Stimulated activated CD4-positive, alpha-beta T cell treated with anti-CD3 and anti-CD28 coated beads, TNF-alpha, amount 100 ng/mL, for 24 hours (primary cell): ENCODE results near the gene POU3F1.

Source experiments
- DNase-seq, 3 experiments: peaks; one replicate each; pipeline ENCODE4 v3.0.0-alpha.2; 2020; ENCODE audit warnings: low read depth in 3 of 3

POU3F1 gene

DNA sequence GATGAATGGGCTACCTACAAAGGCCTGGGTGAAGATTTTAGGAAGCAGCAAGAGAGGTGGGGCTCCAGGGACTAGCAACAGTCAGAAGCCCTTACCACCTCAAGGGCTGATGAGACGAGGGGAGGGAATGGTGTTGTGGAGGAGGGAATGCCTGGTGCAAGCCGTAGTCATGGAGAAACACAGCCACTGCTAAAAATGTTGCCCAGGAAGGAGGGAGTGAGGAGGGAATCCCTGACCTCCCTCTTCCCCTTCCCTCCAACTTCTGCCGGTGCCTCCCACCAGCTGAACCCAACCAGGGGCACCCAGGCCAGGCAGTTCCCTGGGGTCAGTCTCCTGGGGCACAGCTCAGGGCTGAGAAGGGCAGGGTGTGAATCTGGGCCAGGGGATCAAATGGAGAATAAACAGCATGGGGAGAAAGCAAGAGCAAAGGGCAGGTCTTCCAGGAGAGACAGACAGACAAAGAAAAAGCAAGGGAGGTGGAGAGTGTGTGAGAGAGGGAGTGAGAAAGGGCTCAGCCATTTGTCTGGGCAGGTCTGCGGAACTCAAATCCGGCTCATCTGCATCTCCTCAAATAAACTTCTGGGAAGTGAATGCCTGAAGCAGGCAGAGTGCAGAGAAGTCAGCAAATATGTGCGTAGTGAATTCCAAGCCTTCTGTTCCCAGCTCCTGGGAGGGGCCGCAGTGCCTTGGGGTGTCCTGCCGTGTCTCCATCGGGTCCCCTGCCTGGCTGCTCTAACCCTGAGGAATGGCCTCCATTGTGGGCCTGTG is 27.1 kb upstream of the POU3F1 start:
- no peak for DNase-seq

GRCh38 chr1:38072858-38073257 is 26.3 kb upstream of the POU3F1 start:
- no peak for DNase-seq

DNA sequence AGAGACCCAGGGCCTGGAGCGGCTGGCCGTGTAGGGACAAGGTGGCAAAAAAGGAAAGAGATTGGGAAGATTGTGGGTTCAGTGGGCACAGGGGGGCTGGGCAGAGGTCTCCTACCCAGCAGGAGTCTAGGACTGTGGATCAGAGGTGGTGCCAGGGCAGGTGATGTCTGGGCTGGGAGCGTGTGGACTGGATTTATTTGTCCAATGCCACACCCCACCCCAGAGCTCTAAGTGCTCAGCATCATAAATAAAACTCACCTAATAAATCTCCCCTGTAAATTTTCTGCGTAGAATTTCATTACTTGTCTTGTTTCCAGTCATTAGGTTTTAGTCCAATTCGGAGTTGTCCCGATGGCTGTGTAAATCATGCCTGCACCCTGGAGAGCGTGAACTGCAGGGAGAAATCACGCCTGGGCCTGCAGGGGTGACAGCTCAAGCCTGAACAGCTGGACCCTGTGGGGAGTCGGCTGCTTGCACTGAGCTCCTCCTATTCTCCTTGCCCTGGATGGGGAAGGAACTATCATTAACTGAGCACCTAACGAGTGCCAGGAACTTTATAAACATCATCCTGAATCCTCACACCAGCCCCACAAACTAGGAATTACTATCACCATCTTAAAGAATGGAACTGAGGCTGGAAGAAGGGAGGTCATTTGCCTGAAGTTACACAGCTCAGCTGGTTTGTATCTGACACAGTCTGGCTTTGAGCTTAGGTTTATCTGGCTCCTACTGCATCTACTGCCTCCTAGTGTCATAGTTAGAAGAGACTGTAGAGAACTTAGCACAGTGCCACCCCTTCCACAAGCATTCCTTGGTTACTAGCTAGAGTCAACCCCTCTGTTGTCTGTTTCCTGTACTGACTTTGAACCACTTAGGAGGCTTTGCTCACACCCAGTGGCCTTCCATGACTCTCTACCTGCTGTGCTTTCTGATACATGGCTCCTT is 25.0 kb upstream of the POU3F1 start:
- no peak for DNase-seq

GRCh38 chr1:38068980-38069340 is 22.4 kb upstream of the POU3F1 start:
- no peak for DNase-seq

GRCh38 chr1:38068220-38068979 is 21.8 kb upstream of the POU3F1 start:
- DNase-seq, result no peak

GRCh38 chr1:38064197-38064903 is 17.8 kb upstream of the POU3F1 start:
- no peak for DNase-seq

GRCh38 chr1:38063616-38064015 is 17.0 kb upstream of the POU3F1 start:
- no peak for DNase-seq

DNA sequence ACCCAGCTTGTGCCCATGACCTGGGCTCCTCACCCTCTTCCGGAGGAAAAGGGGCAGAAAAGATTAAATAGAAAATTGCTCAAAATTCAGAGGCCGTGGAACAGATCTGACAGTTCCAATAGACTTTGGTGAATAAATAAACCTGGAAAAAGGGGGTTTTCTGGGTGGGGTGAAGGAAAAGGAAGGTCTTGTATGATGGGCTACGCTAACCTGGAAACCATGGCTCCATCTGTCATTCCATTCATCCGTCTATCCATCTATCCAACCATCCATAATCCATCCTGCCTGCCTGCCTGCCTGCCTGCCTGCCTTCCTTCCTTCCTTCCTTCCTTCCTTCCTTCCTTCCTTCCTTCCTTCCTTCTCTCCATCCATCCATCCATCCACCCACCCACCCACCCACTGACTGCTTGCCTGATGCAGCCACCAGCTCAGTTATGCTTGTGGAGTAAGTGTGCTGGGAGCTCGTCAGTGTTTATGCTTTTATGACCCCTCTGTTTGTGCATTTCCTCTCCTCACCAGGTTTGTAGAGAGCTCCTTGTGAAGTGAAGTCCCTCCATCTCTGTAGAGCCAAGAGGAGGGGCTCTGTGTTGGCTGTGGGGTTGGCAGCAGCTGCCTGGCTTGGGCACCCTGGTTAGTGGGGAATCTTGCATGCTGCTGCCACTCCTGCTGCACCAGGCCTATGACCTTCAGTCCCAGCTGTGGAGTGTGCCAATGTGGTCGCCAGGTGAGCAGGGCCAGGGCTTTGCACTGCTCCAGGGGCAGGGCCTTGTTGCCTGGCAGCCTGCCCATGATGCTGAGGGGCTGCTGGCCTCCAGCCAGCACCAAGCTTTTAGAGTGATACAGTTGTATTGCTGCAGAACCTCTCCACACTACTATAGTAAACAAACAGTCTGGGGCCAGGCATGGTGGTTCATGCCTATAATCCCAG is 16.0 kb upstream of the POU3F1 start:
- DNase-seq, result no peak

DNA sequence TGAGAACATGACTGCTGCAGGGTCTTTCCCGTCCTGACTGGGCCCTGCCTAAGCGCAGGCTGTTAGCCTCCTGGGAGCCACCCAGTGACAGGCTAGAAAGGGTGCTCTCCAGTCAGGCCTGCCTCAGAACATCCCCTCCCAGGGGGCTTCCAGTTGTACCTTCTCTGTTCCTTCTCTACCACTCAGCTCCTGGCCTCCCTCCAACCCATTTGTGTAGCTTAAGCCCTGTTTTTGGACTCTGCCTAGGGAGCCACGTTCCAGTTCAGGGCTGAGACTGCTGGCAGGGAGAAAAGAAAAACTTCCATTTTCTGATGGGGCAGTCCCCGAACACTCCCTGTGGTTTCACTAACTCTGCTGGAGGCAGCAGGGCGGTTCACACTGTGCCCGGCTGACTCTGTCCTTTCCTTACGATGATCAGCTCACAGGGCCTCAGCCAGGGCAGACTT is 15.3 kb upstream of the POU3F1 start:
- DNase-seq, result no peak

DNA sequence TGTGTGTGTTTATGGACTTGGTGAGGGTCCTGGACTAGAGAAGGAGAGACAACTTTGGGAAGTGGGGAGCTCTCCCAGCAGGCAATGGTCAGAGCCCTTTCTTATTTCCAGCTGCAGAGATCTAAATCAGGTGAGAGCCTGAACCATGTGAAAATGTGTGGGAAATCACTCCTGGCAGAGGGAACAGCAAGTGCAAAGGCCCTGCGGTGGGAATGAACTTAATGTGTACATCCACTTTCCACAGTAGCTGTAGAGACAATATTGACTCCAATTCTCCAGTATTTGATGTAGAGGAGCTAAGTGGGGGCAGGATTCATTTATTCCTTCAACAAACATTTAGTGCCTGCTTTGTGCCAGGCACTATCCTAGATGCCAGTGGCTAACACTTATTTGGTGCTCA is 14.7 kb upstream of the POU3F1 start:
- no peak for DNase-seq

- no peak for DNase-seq
Observed at GRCh38 chr1:38060498-38060897, 13.9 kb upstream of the POU3F1 start.

- no peak for DNase-seq
Observed at GRCh38 chr1:38059635-38060250, 13.2 kb upstream of the POU3F1 start.

DNA sequence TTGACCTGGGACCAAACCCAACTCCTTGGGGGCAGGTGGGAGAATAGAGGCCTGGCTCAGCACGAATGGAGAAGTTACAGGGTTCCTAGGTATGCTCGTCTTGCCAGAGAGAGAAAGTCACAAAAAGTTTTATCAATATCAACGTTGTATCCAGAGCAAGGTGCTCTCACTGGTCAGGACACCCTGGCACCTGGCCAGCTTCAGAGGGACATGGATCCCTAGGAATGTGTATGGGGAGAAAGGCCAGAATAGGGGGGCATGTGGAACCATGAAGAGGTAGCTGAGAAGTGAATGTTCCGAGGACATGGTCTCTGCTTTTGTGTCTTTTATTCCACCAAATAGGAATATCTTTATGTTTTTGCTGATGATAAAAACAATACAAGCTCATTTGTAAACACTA is 9.4 kb upstream of the POU3F1 start:
- DNase-seq, result no peak

DNA sequence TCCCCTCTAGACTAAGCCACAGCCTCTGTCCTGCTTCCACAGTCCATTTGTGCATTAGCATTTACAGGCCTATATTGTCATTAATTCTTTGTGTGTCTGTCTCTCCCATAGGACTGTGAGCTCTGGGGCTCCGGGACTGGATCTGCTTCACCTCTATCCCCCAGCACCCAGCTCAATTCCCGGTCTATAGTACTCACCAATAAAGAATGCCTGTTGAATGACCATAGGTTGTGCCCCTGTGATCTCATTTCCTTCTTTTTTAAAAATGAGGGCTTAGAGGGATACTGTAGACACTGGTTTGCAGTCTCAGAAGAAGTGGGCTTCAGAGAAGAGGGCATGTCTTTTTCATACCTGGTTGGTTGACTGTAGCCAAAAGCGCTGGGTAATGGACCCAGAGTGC is 8.8 kb upstream of the POU3F1 start:
- no peak for DNase-seq

GRCh38 chr1:38053416-38054091 is 7.0 kb upstream of the POU3F1 start:
- DNase-seq, result no peak

DNA sequence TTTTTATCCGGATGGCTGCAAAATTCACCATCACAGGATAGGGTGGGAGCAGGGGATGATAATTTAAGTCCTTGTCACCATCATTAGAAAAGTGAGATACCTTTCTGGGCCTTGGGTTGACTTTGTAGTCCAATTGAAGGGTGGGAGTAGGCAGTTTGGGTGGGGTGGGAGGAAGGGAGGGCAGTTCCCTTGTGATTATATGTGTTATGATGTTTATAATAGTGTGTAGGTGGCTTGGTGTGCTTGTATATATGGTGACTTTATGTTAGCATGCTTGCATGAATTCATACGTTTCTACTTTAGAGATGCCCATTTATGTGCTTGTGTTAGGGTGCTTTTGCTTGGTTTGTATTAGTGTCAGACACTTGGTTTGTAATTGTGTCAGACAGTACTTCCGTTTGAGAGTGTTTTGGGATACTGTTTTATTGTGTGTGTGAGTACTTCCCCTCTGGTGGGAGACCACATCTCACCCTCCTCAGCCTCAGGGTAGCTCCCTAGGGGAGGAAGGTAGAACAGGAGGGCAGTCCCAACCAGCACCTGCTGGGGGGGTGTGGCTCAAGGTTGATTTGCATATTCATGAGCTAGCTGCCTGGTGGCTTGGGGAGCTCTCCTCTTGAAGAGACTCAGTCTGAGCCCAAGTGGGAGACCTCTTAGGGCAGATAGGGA is 6.3 kb upstream of the POU3F1 start:
- no peak for DNase-seq

DNA sequence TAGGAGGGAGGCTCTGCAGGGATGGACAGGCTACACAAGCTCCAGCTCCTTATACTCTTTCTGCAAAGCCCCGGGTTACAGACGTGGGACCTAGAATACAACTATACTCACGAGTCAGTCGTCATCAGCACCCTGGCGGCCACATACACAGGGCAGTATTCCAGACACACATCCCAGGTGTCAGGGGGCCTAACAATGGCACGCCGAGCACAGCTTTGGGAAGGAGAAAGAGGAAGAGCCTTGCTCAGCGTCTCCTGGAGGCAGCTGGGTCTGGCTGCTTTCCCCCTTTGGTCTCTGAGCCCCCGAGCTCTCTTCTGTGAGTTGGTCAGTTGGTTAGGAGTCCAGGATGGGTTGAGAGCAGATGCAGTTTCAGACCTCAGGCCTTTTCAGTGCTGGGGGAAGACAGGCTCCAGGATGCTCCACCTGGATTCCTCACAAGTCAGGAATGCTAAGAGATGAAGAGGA is 4.5 kb upstream of the POU3F1 start:
- no peak for DNase-seq

GRCh38 chr1:38050397-38051078 is 3.9 kb upstream of the POU3F1 start:
- no peak for DNase-seq
